ENCODE measurements around the gene SETBP1. TPM values are rescaled to one million over a fixed set of nuclear protein-coding genes. Genes with fewer than 3 reads are reported as not detected.

SETBP1 gene
- total RNA-seq, 1 donor from 2014 or later, result 13.6 TPM

- Histone ChIP-seq H3K27me3 (ENCODE audit: control insufficient read depth in 3 of 3, insufficient read depth in 3 of 3, low read length in 3 of 3) (no peaks in the 10 kb centered on the region), H3K36me3 (ENCODE audit: control insufficient read depth in 3 of 3, insufficient read depth in 3 of 3, low read length in 3 of 3) (no peaks in the 10 kb centered on the region), H3K4me3 (ENCODE audit: low read length in 3 of 3) (no peak overlapping the region), H3K9me3 (ENCODE audit: control insufficient read depth in 3 of 3, low read length in 3 of 3) (no peaks in the 10 kb centered on the region), H3K9ac (ENCODE audit: low read depth in 1 of 3, low read length in 3 of 3) (no peak overlapping the region), H3K4me1 (ENCODE audit: control insufficient read depth in 3 of 3, insufficient read depth in 3 of 3, low read length in 3 of 3) (peaks cover 24 to 31% (median 27%) of the 10 kb centered on the region in 3 donors), H3K27ac (ENCODE audit: low read depth, low read length) (no peak overlapping the region)
Measured at GRCh38 chr18:44917216-44918141, 236.8 kb downstream of the SETBP1 start.

- Histone ChIP-seq H3K4me1 (ENCODE audit: control insufficient read depth in 3 of 3, insufficient read depth in 3 of 3, low read length in 3 of 3) (peaks cover 24 to 26% (median 24%) of the 10 kb centered on the region in 3 donors), H3K27me3 (ENCODE audit: control insufficient read depth in 3 of 3, insufficient read depth in 3 of 3, low read length in 3 of 3) (no peaks in the 10 kb centered on the region), H3K9me3 (ENCODE audit: control insufficient read depth in 3 of 3, low read length in 3 of 3) (no peaks in the 10 kb centered on the region), H3K27ac (ENCODE audit: low read depth, low read length) (no peak overlapping the region), H3K4me3 (ENCODE audit: low read length in 3 of 3) (no peak overlapping the region), H3K36me3 (ENCODE audit: control insufficient read depth in 3 of 3, insufficient read depth in 3 of 3, low read length in 3 of 3) (no peaks in the 10 kb centered on the region), H3K9ac (ENCODE audit: low read depth in 1 of 3, low read length in 3 of 3) (no peak overlapping the region)
Measured at GRCh38 chr18:44918142-44918476, 237.4 kb downstream of the SETBP1 start.

- no peak overlapping the region for H3K27ac ChIP-seq (ENCODE audit: low read depth, low read length)
- H3K4me3 ChIP-seq (ENCODE audit: low read length in 3 of 3), result no peak overlapping the region
- H3K36me3 ChIP-seq (ENCODE audit: control insufficient read depth in 3 of 3, insufficient read depth in 3 of 3, low read length in 3 of 3), result no peaks in the 10 kb centered on the region
- no peaks in the 10 kb centered on the region for H3K9me3 ChIP-seq (ENCODE audit: control insufficient read depth in 3 of 3, low read length in 3 of 3)
- H3K4me1 ChIP-seq (ENCODE audit: control insufficient read depth in 3 of 3, insufficient read depth in 3 of 3, low read length in 3 of 3), result peaks cover 24 to 29% (median 28%) of the 10 kb centered on the region in 3 donors
- H3K27me3 ChIP-seq (ENCODE audit: control insufficient read depth in 3 of 3, insufficient read depth in 3 of 3, low read length in 3 of 3), result no peaks in the 10 kb centered on the region
- H3K9ac ChIP-seq (ENCODE audit: low read depth in 1 of 3, low read length in 3 of 3), result no peak overlapping the region
Measured at GRCh38 chr18:44920441-44920840, 239.8 kb downstream of the SETBP1 start.

GRCh38 chr18:44921974-44922373 is 241.3 kb downstream of the SETBP1 start:
- Histone ChIP-seq H3K9me3 (ENCODE audit: control insufficient read depth in 3 of 3, low read length in 3 of 3) (no peaks in the 10 kb centered on the region), H3K9ac (ENCODE audit: low read depth in 1 of 3, low read length in 3 of 3) (no peak overlapping the region)

GRCh38 chr18:44922968-44923367 is 242.3 kb downstream of the SETBP1 start:
- no peak overlapping the region for H3K27ac ChIP-seq (ENCODE audit: low read depth, low read length)
- no peaks in the 10 kb centered on the region for H3K36me3 ChIP-seq (ENCODE audit: control insufficient read depth in 3 of 3, insufficient read depth in 3 of 3, low read length in 3 of 3)
- no peaks in the 10 kb centered on the region for H3K27me3 ChIP-seq (ENCODE audit: control insufficient read depth in 3 of 3, insufficient read depth in 3 of 3, low read length in 3 of 3)
- H3K4me3 ChIP-seq (ENCODE audit: low read length in 3 of 3), result no peak overlapping the region
- H3K9me3 ChIP-seq (ENCODE audit: control insufficient read depth in 3 of 3, low read length in 3 of 3), result no peaks in the 10 kb centered on the region
- H3K4me1 ChIP-seq (ENCODE audit: control insufficient read depth in 3 of 3, insufficient read depth in 3 of 3, low read length in 3 of 3), result peaks cover 10 to 18% (median 12%) of the 10 kb centered on the region in 3 donors
- no peak overlapping the region for H3K9ac ChIP-seq (ENCODE audit: low read depth in 1 of 3, low read length in 3 of 3)

More at GRCh38 chr18:44921974-44922373, 241.3 kb downstream of the SETBP1 start:
- no peaks in the 10 kb centered on the region for H3K27me3 ChIP-seq (ENCODE audit: control insufficient read depth in 3 of 3, insufficient read depth in 3 of 3, low read length in 3 of 3)
- no peak overlapping the region for H3K4me3 ChIP-seq (ENCODE audit: low read length in 3 of 3)
- H3K4me1 ChIP-seq (ENCODE audit: control insufficient read depth in 3 of 3, insufficient read depth in 3 of 3, low read length in 3 of 3), result peaks cover 17 to 25% (median 19%) of the 10 kb centered on the region in 3 donors
- no peak overlapping the region for H3K27ac ChIP-seq (ENCODE audit: low read depth, low read length)
- no peaks in the 10 kb centered on the region for H3K36me3 ChIP-seq (ENCODE audit: control insufficient read depth in 3 of 3, insufficient read depth in 3 of 3, low read length in 3 of 3)

GRCh38 chr18:44924785-44925499 is 244.3 kb downstream of the SETBP1 start:
- no peaks in the 10 kb centered on the region for H3K27me3 ChIP-seq (ENCODE audit: control insufficient read depth in 3 of 3, insufficient read depth in 3 of 3, low read length in 3 of 3)
- H3K9me3 ChIP-seq (ENCODE audit: control insufficient read depth in 3 of 3, low read length in 3 of 3), result no peaks in the 10 kb centered on the region
- peaks cover 6 to 14% (median 11%) of the 10 kb centered on the region in 3 donors for H3K4me1 ChIP-seq (ENCODE audit: control insufficient read depth in 3 of 3, insufficient read depth in 3 of 3, low read length in 3 of 3)
- no peaks in the 10 kb centered on the region for H3K36me3 ChIP-seq (ENCODE audit: control insufficient read depth in 3 of 3, insufficient read depth in 3 of 3, low read length in 3 of 3)
- H3K27ac ChIP-seq (ENCODE audit: low read depth, low read length), result no peak overlapping the region
- H3K9ac ChIP-seq (ENCODE audit: low read depth in 1 of 3, low read length in 3 of 3), result no peak overlapping the region
- no peak overlapping the region for H3K4me3 ChIP-seq (ENCODE audit: low read length in 3 of 3)

- H3K4me1 ChIP-seq (ENCODE audit: control insufficient read depth in 3 of 3, insufficient read depth in 3 of 3, low read length in 3 of 3), result peaks cover 3 to 11% (median 4%) of the 10 kb centered on the region in 3 donors
- H3K27ac ChIP-seq (ENCODE audit: low read depth, low read length), result no peak overlapping the region
- H3K4me3 ChIP-seq (ENCODE audit: low read length in 3 of 3), result no peak overlapping the region
- no peaks in the 10 kb centered on the region for H3K9me3 ChIP-seq (ENCODE audit: control insufficient read depth in 3 of 3, low read length in 3 of 3)
- H3K9ac ChIP-seq (ENCODE audit: low read depth in 1 of 3, low read length in 3 of 3), result no peak overlapping the region
- H3K27me3 ChIP-seq (ENCODE audit: control insufficient read depth in 3 of 3, insufficient read depth in 3 of 3, low read length in 3 of 3), result no peaks in the 10 kb centered on the region
- H3K36me3 ChIP-seq (ENCODE audit: control insufficient read depth in 3 of 3, insufficient read depth in 3 of 3, low read length in 3 of 3), result no peaks in the 10 kb centered on the region
Measured at GRCh38 chr18:44927127-44927849, 246.6 kb downstream of the SETBP1 start.

GRCh38 chr18:44934901-44935300 is 254.2 kb downstream of the SETBP1 start:
- Histone ChIP-seq H3K27ac (ENCODE audit: low read depth, low read length) (no peak overlapping the region), H3K27me3 (ENCODE audit: control insufficient read depth in 3 of 3, insufficient read depth in 3 of 3, low read length in 3 of 3) (no peaks in the 10 kb centered on the region), H3K9ac (ENCODE audit: low read depth in 1 of 3, low read length in 3 of 3) (no peak overlapping the region), H3K4me1 (ENCODE audit: control insufficient read depth in 3 of 3, insufficient read depth in 3 of 3, low read length in 3 of 3) (peaks cover 10 to 12% (median 11%) of the 10 kb centered on the region in 3 donors), H3K9me3 (ENCODE audit: control insufficient read depth in 3 of 3, low read length in 3 of 3) (no peaks in the 10 kb centered on the region), H3K36me3 (ENCODE audit: control insufficient read depth in 3 of 3, insufficient read depth in 3 of 3, low read length in 3 of 3) (no peaks in the 10 kb centered on the region), H3K4me3 (ENCODE audit: low read length in 3 of 3) (no peak overlapping the region)

GRCh38 chr18:44935455-44935854 is 254.8 kb downstream of the SETBP1 start:
- Histone ChIP-seq H3K27me3 (ENCODE audit: control insufficient read depth in 3 of 3, insufficient read depth in 3 of 3, low read length in 3 of 3) (no peaks in the 10 kb centered on the region), H3K4me1 (ENCODE audit: control insufficient read depth in 3 of 3, insufficient read depth in 3 of 3, low read length in 3 of 3) (peaks cover 10 to 12% (median 11%) of the 10 kb centered on the region in 3 donors), H3K4me3 (ENCODE audit: low read length in 3 of 3) (no peak overlapping the region), H3K36me3 (ENCODE audit: control insufficient read depth in 3 of 3, insufficient read depth in 3 of 3, low read length in 3 of 3) (no peaks in the 10 kb centered on the region), H3K9me3 (ENCODE audit: control insufficient read depth in 3 of 3, low read length in 3 of 3) (no peaks in the 10 kb centered on the region), H3K9ac (ENCODE audit: low read depth in 1 of 3, low read length in 3 of 3) (no peak overlapping the region), H3K27ac (ENCODE audit: low read depth, low read length) (no peak overlapping the region)

Data from skeletal muscle tissue (tissue), 4 donors.